ENCODE results near the gene ZDHHC1.

DNA sequence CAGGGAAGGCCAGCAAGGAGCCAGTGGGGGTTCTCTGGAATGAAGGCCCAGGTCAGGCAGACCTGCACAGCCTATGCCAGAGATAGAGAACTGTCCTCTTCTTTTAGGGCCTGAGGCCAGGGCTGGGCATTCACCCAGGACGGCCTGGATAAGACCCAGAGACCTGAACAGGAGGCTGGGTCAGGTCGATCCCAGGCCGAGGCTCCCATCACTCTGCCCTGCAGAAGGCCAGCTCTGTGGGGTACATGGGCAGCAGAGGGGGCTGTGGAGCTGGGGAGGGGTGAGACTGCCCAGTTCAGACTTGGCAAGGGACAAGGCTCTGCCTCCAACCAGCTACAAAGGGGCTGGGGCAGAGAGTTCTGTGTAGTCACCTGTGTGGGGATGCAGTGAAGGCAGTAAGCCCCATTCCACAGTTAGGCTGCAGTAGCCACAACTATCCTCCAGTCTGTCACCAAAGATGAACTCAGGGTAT lies 29.2 kb upstream of the ZDHHC1 start:
- TF ChIP-seq JUND (IDR thresholded peaks at IDR 0.05) = no peak
- TF ChIP-seq FOXM1 (IDR thresholded peaks at IDR 0.05; ENCODE audit: low read depth) = no peak
- TF ChIP-seq, protein P1, sequence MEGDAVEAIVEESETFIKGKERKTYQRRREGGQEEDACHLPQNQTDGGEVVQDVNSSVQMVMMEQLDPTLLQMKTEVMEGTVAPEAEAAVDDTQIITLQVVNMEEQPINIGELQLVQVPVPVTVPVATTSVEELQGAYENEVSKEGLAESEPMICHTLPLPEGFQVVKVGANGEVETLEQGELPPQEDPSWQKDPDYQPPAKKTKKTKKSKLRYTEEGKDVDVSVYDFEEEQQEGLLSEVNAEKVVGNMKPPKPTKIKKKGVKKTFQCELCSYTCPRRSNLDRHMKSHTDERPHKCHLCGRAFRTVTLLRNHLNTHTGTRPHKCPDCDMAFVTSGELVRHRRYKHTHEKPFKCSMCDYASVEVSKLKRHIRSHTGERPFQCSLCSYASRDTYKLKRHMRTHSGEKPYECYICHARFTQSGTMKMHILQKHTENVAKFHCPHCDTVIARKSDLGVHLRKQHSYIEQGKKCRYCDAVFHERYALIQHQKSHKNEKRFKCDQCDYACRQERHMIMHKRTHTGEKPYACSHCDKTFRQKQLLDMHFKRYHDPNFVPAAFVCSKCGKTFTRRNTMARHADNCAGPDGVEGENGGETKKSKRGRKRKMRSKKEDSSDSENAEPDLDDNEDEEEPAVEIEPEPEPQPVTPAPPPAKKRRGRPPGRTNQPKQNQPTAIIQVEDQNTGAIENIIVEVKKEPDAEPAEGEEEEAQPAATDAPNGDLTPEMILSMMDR (IDR thresholded peaks at IDR 0.05) = no peak; the same call in 1 of the 2 replicates
- no peak for TF ChIP-seq TAF1 (IDR thresholded peaks at IDR 0.05; ENCODE audit: borderline replicate concordance, low read depth, low read length)
- TF ChIP-seq, protein P2, sequence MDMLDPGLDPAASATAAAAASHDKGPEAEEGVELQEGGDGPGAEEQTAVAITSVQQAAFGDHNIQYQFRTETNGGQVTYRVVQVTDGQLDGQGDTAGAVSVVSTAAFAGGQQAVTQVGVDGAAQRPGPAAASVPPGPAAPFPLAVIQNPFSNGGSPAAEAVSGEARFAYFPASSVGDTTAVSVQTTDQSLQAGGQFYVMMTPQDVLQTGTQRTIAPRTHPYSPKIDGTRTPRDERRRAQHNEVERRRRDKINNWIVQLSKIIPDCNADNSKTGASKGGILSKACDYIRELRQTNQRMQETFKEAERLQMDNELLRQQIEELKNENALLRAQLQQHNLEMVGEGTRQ (IDR thresholded peaks at IDR 0.05; ENCODE audit: borderline replicate concordance, low read depth, low read length) = no peak
- TF ChIP-seq, protein P3, sequence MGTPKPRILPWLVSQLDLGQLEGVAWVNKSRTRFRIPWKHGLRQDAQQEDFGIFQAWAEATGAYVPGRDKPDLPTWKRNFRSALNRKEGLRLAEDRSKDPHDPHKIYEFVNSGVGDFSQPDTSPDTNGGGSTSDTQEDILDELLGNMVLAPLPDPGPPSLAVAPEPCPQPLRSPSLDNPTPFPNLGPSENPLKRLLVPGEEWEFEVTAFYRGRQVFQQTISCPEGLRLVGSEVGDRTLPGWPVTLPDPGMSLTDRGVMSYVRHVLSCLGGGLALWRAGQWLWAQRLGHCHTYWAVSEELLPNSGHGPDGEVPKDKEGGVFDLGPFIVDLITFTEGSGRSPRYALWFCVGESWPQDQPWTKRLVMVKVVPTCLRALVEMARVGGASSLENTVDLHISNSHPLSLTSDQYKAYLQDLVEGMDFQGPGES (IDR thresholded peaks at IDR 0.05; ENCODE audit: low read depth, low read length) = no peak
- no peak for TF ChIP-seq EP300 (IDR thresholded peaks at IDR 0.05; ENCODE audit: borderline replicate concordance in 1 of 2, low read depth in 1 of 2, low read length in 1 of 2)
- no peak for TF ChIP-seq POLR2AphosphoS5 (IDR thresholded peaks at IDR 0.05; ENCODE audit: low read depth, low read length)
- no peak for TF ChIP-seq NFIC (IDR thresholded peaks at IDR 0.05; ENCODE audit: borderline replicate concordance)
- TF ChIP-seq, protein P4, sequence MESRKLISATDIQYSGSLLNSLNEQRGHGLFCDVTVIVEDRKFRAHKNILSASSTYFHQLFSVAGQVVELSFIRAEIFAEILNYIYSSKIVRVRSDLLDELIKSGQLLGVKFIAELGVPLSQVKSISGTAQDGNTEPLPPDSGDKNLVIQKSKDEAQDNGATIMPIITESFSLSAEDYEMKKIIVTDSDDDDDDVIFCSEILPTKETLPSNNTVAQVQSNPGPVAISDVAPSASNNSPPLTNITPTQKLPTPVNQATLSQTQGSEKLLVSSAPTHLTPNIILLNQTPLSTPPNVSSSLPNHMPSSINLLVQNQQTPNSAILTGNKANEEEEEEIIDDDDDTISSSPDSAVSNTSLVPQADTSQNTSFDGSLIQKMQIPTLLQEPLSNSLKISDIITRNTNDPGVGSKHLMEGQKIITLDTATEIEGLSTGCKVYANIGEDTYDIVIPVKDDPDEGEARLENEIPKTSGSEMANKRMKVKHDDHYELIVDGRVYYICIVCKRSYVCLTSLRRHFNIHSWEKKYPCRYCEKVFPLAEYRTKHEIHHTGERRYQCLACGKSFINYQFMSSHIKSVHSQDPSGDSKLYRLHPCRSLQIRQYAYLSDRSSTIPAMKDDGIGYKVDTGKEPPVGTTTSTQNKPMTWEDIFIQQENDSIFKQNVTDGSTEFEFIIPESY (IDR thresholded peaks at IDR 0.05; ENCODE audit: borderline replicate concordance, low read depth) = no peak
- no peak for TF ChIP-seq YY1 (IDR thresholded peaks at IDR 0.05; ENCODE audit: low read depth)
- TF ChIP-seq, protein P5, sequence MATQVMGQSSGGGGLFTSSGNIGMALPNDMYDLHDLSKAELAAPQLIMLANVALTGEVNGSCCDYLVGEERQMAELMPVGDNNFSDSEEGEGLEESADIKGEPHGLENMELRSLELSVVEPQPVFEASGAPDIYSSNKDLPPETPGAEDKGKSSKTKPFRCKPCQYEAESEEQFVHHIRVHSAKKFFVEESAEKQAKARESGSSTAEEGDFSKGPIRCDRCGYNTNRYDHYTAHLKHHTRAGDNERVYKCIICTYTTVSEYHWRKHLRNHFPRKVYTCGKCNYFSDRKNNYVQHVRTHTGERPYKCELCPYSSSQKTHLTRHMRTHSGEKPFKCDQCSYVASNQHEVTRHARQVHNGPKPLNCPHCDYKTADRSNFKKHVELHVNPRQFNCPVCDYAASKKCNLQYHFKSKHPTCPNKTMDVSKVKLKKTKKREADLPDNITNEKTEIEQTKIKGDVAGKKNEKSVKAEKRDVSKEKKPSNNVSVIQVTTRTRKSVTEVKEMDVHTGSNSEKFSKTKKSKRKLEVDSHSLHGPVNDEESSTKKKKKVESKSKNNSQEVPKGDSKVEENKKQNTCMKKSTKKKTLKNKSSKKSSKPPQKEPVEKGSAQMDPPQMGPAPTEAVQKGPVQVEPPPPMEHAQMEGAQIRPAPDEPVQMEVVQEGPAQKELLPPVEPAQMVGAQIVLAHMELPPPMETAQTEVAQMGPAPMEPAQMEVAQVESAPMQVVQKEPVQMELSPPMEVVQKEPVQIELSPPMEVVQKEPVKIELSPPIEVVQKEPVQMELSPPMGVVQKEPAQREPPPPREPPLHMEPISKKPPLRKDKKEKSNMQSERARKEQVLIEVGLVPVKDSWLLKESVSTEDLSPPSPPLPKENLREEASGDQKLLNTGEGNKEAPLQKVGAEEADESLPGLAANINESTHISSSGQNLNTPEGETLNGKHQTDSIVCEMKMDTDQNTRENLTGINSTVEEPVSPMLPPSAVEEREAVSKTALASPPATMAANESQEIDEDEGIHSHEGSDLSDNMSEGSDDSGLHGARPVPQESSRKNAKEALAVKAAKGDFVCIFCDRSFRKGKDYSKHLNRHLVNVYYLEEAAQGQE (IDR thresholded peaks at IDR 0.05; ENCODE audit: low read depth, low read length) = no peak
- TF ChIP-seq TCF12 (IDR thresholded peaks at IDR 0.05) = no peak
- no peak for TF ChIP-seq SIN3A (IDR thresholded peaks at IDR 0.05; ENCODE audit: borderline replicate concordance, low read depth, low read length)
